GM23338 (cell line): ENCODE data around the gene IRF3. TPM values are rescaled to one million over a fixed set of nuclear protein-coding genes. Genes with fewer than 3 reads are reported as not detected.

Source experiments
- ATAC-seq: fragments of 200-7000 bp; cut with Tn5 transposase; 3 replicates; pipeline ENCODE4 v1.9.1; 2020
- DNase-seq: peaks from one replicate; pipeline ENCODE4 v3.0.0-alpha.2; 2015; ENCODE audit warnings: low spot score
- H2AFZ ChIP-seq: fragments of 200-600 bp; sonication (generic); 2 replicates; pipeline ENCODE4 v1.8.0; 2016; ENCODE audit warnings: antibody characterized with exemption, mild to moderate bottlenecking, moderate library complexity
- H3F3A ChIP-seq: fragments of 200-600 bp; sonication (generic); replicated peaks from 2 replicates; pipeline ENCODE4 v1.8.0; 2017; ENCODE audit warnings: antibody characterized with exemption, mixed run types, low read depth
- H3K27ac ChIP-seq: fragments of 200-600 bp; sonication (generic); 2 replicates; pipeline ENCODE4 v1.6.1; 2016; ENCODE audit warnings: low read depth
- H3K27me3 ChIP-seq: fragments of 200-600 bp; sonication (generic); 2 replicates; pipeline ENCODE4 v1.8.0; 2016; ENCODE audit warnings: mild to moderate bottlenecking, mixed run types, moderate library complexity; ENCODE audit not compliant: insufficient read depth
- H3K36me3 ChIP-seq: fragments of 200-600 bp; sonication (generic); 2 replicates; pipeline ENCODE4 v1.8.0; 2016; ENCODE audit warnings: mild to moderate bottlenecking; ENCODE audit not compliant: insufficient read depth
- H3K4me1 ChIP-seq: fragments of 200-600 bp; sonication (generic); 2 replicates; pipeline ENCODE4 v1.8.0; 2016; ENCODE audit warnings: mild to moderate bottlenecking, moderate library complexity; ENCODE audit not compliant: insufficient read depth
- H3K4me2 ChIP-seq: fragments of 200-600 bp; sonication (generic); 2 replicates; pipeline ENCODE4 v1.7.1; 2017; ENCODE audit warnings: mixed run types
- H3K4me3 ChIP-seq: fragments of 200-600 bp; sonication (generic); 2 replicates; pipeline ENCODE4 v1.6.1; 2016; ENCODE audit warnings: mixed run types
- H3K79me2 ChIP-seq: fragments of 200-600 bp; sonication (generic); replicated peaks from 2 replicates; pipeline ENCODE4 v1.8.0; 2017; ENCODE audit warnings: mild to moderate bottlenecking; ENCODE audit not compliant: insufficient read depth
- H3K9me2 ChIP-seq: fragments of 200-600 bp; sonication (generic); 2 replicates; pipeline ENCODE4 v1.8.0; 2017; ENCODE audit not compliant: insufficient read depth
- H4K20me1 ChIP-seq: fragments of 200-600 bp; sonication (generic); replicated peaks from 2 replicates; pipeline ENCODE4 v1.8.0; 2017; ENCODE audit warnings: mild to moderate bottlenecking; ENCODE audit not compliant: insufficient read depth
- H3K27ac Mint-ChIP-seq: 2 replicates; pipeline ENCODE4 v1.8.0; 2020; ENCODE audit warnings: inconsistent platforms, mild to moderate bottlenecking, moderate library complexity, mixed read lengths
- H3K27me3 Mint-ChIP-seq: 3 replicates; pipeline ENCODE4 v1.8.0; 2022; ENCODE audit warnings: low read depth, mild to moderate bottlenecking, moderate library complexity, mixed read lengths, inconsistent platforms; ENCODE audit not compliant: insufficient read depth, poor library complexity
- H3K36me3 Mint-ChIP-seq: 3 replicates; pipeline ENCODE4 v1.8.0; 2021; ENCODE audit warnings: low read depth, mild to moderate bottlenecking, inconsistent platforms, moderate library complexity, mixed read lengths
- H3K4me1 Mint-ChIP-seq: 3 replicates; pipeline ENCODE4 v1.8.0; 2020; ENCODE audit warnings: mild to moderate bottlenecking, inconsistent platforms, mixed read lengths
- H3K4me3 Mint-ChIP-seq: 3 replicates; pipeline ENCODE4 v1.8.0; 2021; ENCODE audit warnings: moderate library complexity, mild to moderate bottlenecking, inconsistent platforms, mixed read lengths
- H3K9me3 Mint-ChIP-seq: 3 replicates; pipeline ENCODE4 v1.8.0; 2020; ENCODE audit warnings: moderate library complexity, mild to moderate bottlenecking, inconsistent platforms, mixed read lengths
- EZH2 ChIP-seq: fragments of 200-600 bp; sonication (generic); IDR thresholded peaks from one replicate; pipeline ENCODE4 v1.8.0; 2017; ENCODE audit warnings: antibody characterized with exemption, mild to moderate bottlenecking, low read depth; ENCODE audit not compliant: unreplicated experiment
- EZH2phosphoT487 ChIP-seq: fragments of 200-600 bp; sonication (generic); IDR thresholded peaks from one replicate; pipeline ENCODE4 v1.8.1; 2018; ENCODE audit warnings: antibody characterized with exemption; ENCODE audit not compliant: unreplicated experiment
- JUNB ChIP-seq: IDR thresholded peaks from one replicate; pipeline ENCODE4 v1.6.1; 2016; ENCODE audit warnings: antibody characterized with exemption; ENCODE audit not compliant: unreplicated experiment
- NANOG ChIP-seq: IDR thresholded peaks from 2 replicates; pipeline ENCODE4 v1.6.1; 2016; ENCODE audit warnings: antibody characterized with exemption, borderline replicate concordance
- POLR2AphosphoS5 ChIP-seq: IDR thresholded peaks from 2 replicates; pipeline ENCODE4 v1.6.1; 2016; ENCODE audit warnings: antibody characterized with exemption, low read depth
- STAT1 ChIP-seq: IDR thresholded peaks from one replicate; pipeline ENCODE4 v1.6.1; 2016; ENCODE audit warnings: antibody characterized with exemption; ENCODE audit not compliant: unreplicated experiment
- ZNF331 ChIP-seq: fragments of 250-450 bp; sonication (Bioruptor Pico); IDR thresholded peaks from 2 replicates; pipeline ENCODE4 v1.5.0; 2020; ENCODE audit warnings: low read depth, mild to moderate bottlenecking, moderate library complexity
- polyA plus RNA-seq: library from polyadenylated mRNA; unstranded; fragments of >200 nt; fragmentation: Nextera tagmentation; extraction: Ambion mirVana; gene quantifications from 2 replicates; pipeline ENCODE4 v1.2.1, GENCODE V29; 2016
- total RNA-seq: library from RNA; depleted of rRNA; stranded (reverse); fragments of >200 nt; shearing (Covaris generic); gene quantifications from 2 replicates; pipeline ENCODE4 v1.2.3, GENCODE V29; 2014
- TF ChIP-seq, protein P1 (sequence below): fragments of 250-450 bp; sonication (Bioruptor Pico); IDR thresholded peaks from 2 replicates; pipeline ENCODE4 v1.5.0; 2020; ENCODE audit warnings: mild to moderate bottlenecking, moderate library complexity
- TF ChIP-seq, protein P2 (sequence below): IDR thresholded peaks from one replicate; pipeline ENCODE4 v1.6.1; 2018; ENCODE audit warnings: antibody characterized with exemption; ENCODE audit not compliant: unreplicated experiment
- TF ChIP-seq, protein P3 (sequence below): IDR thresholded peaks from 2 replicates; pipeline ENCODE4 v1.6.1; 2016; ENCODE audit warnings: antibody characterized with exemption
- TF ChIP-seq, protein P4 (sequence below), 2 experiments: fragments of 200-600 bp in 1 of 2; sonication (generic) in 1 of 2; conservative IDR thresholded peaks; 2 replicates each; pipeline versions ENCODE4 v1.5.1 to v1.6.1; 2016 to 2017; ENCODE audit warnings: antibody characterized with exemption in 2 of 2, low read depth in 2 of 2, mild to moderate bottlenecking in 2 of 2, moderate library complexity in 1 of 2

The IRF3 gene
- total and polyA plus RNA-seq, 2 experiments from 2014 or later, result 57.4 to 164 TPM

DNA sequence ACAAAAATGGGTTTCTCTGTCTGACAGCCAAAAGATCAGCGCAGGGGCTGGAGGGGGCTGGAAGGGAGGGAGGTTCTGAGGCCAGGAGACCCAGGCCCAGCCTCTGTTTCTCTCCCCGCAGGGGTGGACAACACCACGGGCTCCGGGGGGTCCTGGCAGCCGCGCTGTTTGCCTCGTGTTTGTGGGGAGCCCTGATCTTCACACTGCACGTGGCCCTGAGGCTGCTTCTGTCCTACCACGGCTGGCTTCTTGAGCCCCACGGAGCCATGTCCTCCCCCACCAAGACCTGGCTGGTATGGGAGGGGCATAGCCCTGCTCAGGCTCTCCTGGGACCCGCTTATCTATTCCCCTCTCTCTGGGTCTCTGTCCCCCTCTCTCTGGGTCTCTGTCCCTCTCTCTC, 34.9 kb upstream of the IRF3 start (continued):
- TF ChIP-seq, protein P1, sequence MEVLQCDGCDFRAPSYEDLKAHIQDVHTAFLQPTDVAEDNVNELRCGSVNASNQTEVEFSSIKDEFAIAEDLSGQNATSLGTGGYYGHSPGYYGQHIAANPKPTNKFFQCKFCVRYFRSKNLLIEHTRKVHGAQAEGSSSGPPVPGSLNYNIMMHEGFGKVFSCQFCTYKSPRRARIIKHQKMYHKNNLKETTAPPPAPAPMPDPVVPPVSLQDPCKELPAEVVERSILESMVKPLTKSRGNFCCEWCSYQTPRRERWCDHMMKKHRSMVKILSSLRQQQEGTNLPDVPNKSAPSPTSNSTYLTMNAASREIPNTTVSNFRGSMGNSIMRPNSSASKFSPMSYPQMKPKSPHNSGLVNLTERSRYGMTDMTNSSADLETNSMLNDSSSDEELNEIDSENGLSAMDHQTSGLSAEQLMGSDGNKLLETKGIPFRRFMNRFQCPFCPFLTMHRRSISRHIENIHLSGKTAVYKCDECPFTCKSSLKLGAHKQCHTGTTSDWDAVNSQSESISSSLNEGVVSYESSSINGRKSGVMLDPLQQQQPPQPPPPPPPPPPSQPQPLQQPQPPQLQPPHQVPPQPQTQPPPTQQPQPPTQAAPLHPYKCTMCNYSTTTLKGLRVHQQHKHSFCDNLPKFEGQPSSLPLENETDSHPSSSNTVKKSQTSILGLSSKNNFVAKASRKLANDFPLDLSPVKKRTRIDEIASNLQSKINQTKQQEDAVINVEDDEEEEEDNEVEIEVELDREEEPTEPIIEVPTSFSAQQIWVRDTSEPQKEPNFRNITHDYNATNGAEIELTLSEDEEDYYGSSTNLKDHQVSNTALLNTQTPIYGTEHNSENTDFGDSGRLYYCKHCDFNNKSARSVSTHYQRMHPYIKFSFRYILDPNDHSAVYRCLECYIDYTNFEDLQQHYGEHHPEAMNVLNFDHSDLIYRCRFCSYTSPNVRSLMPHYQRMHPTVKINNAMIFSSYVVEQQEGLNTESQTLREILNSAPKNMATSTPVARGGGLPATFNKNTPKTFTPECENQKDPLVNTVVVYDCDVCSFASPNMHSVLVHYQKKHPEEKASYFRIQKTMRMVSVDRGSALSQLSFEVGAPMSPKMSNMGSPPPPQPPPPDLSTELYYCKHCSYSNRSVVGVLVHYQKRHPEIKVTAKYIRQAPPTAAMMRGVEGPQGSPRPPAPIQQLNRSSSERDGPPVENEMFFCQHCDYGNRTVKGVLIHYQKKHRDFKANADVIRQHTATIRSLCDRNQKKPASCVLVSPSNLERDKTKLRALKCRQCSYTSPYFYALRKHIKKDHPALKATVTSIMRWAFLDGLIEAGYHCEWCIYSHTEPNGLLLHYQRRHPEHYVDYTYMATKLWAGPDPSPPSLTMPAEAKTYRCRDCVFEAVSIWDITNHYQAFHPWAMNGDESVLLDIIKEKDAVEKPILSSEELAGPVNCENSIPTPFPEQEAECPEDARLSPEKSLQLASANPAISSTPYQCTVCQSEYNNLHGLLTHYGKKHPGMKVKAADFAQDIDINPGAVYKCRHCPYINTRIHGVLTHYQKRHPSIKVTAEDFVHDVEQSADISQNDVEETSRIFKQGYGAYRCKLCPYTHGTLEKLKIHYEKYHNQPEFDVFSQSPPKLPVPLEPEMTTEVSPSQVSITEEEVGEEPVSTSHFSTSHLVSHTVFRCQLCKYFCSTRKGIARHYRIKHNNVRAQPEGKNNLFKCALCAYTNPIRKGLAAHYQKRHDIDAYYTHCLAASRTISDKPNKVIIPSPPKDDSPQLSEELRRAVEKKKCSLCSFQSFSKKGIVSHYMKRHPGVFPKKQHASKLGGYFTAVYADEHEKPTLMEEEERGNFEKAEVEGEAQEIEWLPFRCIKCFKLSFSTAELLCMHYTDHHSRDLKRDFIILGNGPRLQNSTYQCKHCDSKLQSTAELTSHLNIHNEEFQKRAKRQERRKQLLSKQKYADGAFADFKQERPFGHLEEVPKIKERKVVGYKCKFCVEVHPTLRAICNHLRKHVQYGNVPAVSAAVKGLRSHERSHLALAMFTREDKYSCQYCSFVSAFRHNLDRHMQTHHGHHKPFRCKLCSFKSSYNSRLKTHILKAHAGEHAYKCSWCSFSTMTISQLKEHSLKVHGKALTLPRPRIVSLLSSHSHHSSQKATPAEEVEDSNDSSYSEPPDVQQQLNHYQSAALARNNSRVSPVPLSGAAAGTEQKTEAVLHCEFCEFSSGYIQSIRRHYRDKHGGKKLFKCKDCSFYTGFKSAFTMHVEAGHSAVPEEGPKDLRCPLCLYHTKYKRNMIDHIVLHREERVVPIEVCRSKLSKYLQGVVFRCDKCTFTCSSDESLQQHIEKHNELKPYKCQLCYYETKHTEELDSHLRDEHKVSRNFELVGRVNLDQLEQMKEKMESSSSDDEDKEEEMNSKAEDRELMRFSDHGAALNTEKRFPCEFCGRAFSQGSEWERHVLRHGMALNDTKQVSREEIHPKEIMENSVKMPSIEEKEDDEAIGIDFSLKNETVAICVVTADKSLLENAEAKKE (CRISPR knock-in tag), result no peak

DNA sequence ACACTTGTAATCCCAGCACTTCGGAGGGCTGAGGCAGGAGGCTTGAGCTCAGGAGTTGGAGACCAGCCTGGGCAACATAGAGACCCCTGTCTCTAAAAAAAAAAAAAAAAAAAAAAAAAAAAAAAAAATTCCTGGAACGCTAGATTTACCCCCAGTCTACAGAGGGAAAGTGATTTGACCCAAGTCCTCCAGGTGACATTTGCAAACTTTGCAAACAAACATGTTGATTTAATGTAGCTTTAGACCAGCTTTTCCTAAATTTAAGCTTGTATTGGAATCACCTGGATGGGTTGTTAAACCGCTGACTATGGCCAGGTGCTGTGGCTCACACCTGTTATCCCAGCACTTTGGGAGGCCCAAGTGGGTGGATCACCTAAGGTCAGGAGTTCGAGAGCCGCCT, 33.7 kb upstream of the IRF3 start:
- Mint-ChIP-seq H3K9me3 (no peaks in the 10 kb centered on the region), H3K27me3 (peaks cover 9% of the 10 kb centered on the region), H3K36me3 (peaks cover 30% of the 10 kb centered on the region), H3K27ac (no peak overlapping the region), H3K4me1 (no peaks in the 10 kb centered on the region), H3K4me3 (no peak overlapping the region)
- Histone ChIP-seq H3K9me2 (no peaks in the 10 kb centered on the region), H3F3A (no peaks in the 10 kb centered on the region), H3K4me3 (no peak overlapping the region), H3K4me1 (no peaks in the 10 kb centered on the region), H3K79me2 (no peaks in the 10 kb centered on the region), H2AFZ (no peak overlapping the region), H4K20me1 (0 out of 2 replicates have a peak, but pooled peaks cover 6% of the 10 kb centered on the region), H3K27ac (no peak overlapping the region), H3K36me3 (peaks cover 3% of the 10 kb centered on the region; the same call in 1 of the 2 replicates), H3K27me3 (no peaks in the 10 kb centered on the region), H3K4me2 (no peak overlapping the region)
- DNase-seq (no peak), ATAC-seq (no peak)
- TF ChIP-seq, protein P2, sequence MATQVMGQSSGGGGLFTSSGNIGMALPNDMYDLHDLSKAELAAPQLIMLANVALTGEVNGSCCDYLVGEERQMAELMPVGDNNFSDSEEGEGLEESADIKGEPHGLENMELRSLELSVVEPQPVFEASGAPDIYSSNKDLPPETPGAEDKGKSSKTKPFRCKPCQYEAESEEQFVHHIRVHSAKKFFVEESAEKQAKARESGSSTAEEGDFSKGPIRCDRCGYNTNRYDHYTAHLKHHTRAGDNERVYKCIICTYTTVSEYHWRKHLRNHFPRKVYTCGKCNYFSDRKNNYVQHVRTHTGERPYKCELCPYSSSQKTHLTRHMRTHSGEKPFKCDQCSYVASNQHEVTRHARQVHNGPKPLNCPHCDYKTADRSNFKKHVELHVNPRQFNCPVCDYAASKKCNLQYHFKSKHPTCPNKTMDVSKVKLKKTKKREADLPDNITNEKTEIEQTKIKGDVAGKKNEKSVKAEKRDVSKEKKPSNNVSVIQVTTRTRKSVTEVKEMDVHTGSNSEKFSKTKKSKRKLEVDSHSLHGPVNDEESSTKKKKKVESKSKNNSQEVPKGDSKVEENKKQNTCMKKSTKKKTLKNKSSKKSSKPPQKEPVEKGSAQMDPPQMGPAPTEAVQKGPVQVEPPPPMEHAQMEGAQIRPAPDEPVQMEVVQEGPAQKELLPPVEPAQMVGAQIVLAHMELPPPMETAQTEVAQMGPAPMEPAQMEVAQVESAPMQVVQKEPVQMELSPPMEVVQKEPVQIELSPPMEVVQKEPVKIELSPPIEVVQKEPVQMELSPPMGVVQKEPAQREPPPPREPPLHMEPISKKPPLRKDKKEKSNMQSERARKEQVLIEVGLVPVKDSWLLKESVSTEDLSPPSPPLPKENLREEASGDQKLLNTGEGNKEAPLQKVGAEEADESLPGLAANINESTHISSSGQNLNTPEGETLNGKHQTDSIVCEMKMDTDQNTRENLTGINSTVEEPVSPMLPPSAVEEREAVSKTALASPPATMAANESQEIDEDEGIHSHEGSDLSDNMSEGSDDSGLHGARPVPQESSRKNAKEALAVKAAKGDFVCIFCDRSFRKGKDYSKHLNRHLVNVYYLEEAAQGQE, result no peak
- TF ChIP-seq STAT1, result no peak
- no peak for TF ChIP-seq ZNF331 (CRISPR knock-in tag)
- TF ChIP-seq, protein P3, sequence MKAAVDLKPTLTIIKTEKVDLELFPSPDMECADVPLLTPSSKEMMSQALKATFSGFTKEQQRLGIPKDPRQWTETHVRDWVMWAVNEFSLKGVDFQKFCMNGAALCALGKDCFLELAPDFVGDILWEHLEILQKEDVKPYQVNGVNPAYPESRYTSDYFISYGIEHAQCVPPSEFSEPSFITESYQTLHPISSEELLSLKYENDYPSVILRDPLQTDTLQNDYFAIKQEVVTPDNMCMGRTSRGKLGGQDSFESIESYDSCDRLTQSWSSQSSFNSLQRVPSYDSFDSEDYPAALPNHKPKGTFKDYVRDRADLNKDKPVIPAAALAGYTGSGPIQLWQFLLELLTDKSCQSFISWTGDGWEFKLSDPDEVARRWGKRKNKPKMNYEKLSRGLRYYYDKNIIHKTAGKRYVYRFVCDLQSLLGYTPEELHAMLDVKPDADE, result no peak
- TF ChIP-seq, protein P4, sequence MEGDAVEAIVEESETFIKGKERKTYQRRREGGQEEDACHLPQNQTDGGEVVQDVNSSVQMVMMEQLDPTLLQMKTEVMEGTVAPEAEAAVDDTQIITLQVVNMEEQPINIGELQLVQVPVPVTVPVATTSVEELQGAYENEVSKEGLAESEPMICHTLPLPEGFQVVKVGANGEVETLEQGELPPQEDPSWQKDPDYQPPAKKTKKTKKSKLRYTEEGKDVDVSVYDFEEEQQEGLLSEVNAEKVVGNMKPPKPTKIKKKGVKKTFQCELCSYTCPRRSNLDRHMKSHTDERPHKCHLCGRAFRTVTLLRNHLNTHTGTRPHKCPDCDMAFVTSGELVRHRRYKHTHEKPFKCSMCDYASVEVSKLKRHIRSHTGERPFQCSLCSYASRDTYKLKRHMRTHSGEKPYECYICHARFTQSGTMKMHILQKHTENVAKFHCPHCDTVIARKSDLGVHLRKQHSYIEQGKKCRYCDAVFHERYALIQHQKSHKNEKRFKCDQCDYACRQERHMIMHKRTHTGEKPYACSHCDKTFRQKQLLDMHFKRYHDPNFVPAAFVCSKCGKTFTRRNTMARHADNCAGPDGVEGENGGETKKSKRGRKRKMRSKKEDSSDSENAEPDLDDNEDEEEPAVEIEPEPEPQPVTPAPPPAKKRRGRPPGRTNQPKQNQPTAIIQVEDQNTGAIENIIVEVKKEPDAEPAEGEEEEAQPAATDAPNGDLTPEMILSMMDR (conservative IDR thresholded peaks at IDR 0.05; ENCODE audit: low read depth in 2 of 2), result no peak
- TF ChIP-seq JUNB, result no peak
- TF ChIP-seq POLR2AphosphoS5, result no peak
- no peak for TF ChIP-seq EZH2phosphoT487
- no peak for TF ChIP-seq EZH2
- TF ChIP-seq NANOG, result no peak
